ENCODE measurements around the gene EGR2. TPM values are rescaled to one million over a fixed set of nuclear protein-coding genes. Genes with fewer than 3 reads are reported as not detected.

Gene EGR2
- total RNA-seq, 4 donors from 2014 or later, result 0.78 to 14.6 (median 2.9) TPM

DNA sequence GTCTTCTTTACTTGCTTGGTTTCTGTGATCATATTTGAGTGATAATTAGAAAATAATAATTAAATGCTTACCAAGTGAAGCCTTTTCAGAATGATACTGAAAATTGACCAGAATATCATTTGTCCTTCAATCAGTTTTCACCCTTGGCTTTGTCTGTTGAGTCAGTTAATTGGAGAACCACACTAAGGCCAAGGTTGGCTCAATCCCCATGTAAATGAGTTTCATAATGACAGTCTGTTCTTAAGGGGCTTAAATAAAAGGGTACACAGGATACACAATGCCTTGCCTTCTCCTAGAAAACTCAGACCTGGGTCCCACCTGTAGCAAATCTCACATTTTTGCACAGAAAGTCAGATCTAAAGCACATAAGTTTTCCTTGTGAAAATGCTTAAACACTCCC is 31.3 kb upstream of the EGR2 start:
- no peaks in the 10 kb centered on the region for H3K4me1 ChIP-seq
- H3K27me3 ChIP-seq, result no peaks in the 10 kb centered on the region
- no peaks in the 10 kb centered on the region for H3K36me3 ChIP-seq
- intact Hi-C loops (cut with DNase I), result no loop called here
- no peaks in the 10 kb centered on the region for H3K9me3 ChIP-seq
- DNase-seq, result no peak
- no peak overlapping the region for H3K4me3 ChIP-seq (replicated peaks in 1 of 3)
- TF ChIP-seq, protein P1, sequence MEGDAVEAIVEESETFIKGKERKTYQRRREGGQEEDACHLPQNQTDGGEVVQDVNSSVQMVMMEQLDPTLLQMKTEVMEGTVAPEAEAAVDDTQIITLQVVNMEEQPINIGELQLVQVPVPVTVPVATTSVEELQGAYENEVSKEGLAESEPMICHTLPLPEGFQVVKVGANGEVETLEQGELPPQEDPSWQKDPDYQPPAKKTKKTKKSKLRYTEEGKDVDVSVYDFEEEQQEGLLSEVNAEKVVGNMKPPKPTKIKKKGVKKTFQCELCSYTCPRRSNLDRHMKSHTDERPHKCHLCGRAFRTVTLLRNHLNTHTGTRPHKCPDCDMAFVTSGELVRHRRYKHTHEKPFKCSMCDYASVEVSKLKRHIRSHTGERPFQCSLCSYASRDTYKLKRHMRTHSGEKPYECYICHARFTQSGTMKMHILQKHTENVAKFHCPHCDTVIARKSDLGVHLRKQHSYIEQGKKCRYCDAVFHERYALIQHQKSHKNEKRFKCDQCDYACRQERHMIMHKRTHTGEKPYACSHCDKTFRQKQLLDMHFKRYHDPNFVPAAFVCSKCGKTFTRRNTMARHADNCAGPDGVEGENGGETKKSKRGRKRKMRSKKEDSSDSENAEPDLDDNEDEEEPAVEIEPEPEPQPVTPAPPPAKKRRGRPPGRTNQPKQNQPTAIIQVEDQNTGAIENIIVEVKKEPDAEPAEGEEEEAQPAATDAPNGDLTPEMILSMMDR (IDR thresholded peaks at IDR 0.05), result no peak
- TF ChIP-seq POLR2A (IDR thresholded peaks at IDR 0.05), result no peak
- no peak overlapping the region for H3K27ac ChIP-seq

DNA sequence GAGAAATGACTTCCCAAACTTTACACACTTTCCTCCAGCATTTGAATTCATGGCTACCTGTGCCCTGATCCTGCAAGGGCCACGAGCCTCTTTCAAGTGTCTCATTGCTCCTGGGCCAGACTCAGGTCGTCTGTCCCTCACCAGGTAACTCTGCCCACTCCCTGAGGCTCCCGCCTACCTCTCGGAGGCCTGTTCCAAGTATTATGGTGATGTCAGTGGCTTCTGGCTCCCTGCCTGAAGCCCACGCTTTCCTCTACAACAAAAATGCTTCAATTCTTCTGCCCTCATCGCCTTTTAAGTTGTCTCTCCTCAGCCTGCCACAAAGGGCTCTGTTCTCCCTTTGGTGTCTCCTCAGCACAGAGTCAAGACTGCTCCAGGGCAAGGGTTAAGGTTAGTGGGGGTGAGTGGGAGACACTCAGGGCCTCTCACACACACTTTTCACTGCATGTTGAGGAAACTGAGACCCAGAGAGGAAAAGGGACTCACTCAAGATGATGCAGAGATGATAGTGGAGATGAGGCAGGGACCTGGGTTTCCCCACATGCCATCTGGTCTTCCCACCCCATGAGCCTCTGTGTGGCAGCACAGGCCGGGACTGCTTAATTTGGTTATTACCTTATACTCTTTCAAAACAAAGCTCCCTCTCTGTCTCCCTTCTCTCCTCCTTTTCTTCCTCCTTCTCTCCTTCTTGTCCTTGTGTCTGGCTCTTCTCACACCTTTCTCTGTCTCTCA is 28.3 kb upstream of the EGR2 start:
- Histone ChIP-seq H3K36me3 (no peaks in the 10 kb centered on the region), H3K9me3 (no peaks in the 10 kb centered on the region), H3K27me3 (no peaks in the 10 kb centered on the region), H3K4me3 (replicated peaks in 1 of 3) (no peak overlapping the region), H3K27ac (no peak overlapping the region), H3K4me1 (no peaks in the 10 kb centered on the region)
- 76 to 86% methylated on average over 7 of the region's 7 CpGs for WGBS, 2 donors
- TF ChIP-seq, protein P1 (IDR thresholded peaks at IDR 0.05), result no peak
- no peak for TF ChIP-seq POLR2A (IDR thresholded peaks at IDR 0.05)
- no peak for DNase-seq
- intact Hi-C loops (cut with DNase I), result no loop called here

DNA sequence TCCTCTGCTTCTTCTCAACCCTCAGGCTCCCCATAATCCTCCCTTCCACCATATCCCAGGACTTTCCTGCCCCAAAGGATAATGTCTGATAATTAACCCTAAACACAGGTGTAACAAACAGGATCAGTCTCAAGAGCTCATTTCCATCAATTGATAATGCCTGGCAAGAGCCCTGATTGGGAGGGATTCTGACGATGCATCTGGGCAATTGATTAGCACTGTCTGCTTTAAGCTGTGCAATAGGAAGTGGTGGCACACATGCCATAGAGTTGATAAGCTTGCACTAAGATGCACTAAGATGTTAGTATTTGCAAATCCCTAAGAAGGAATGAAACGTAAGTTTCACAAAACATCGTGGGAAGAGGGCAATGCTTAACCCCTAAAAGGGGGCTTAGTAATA is 27.4 kb upstream of the EGR2 start:
- H3K4me3 ChIP-seq (replicated peaks in 1 of 3), result no peak overlapping the region
- 81 to 87% methylated on average over 3 of the region's 3 CpGs for whole genome bisulfite sequencing, 2 donors
- intact Hi-C loops (cut with DNase I), result no loop called here
- TF ChIP-seq POLR2A (IDR thresholded peaks at IDR 0.05), result no peak
- TF ChIP-seq, protein P1 (IDR thresholded peaks at IDR 0.05), result no peak
- H3K36me3 ChIP-seq, result no peaks in the 10 kb centered on the region
- H3K27me3 ChIP-seq, result no peaks in the 10 kb centered on the region
- no peak for DNase-seq
- H3K9me3 ChIP-seq, result no peaks in the 10 kb centered on the region
- no peak overlapping the region for H3K27ac ChIP-seq
- H3K4me1 ChIP-seq, result no peaks in the 10 kb centered on the region

DNA sequence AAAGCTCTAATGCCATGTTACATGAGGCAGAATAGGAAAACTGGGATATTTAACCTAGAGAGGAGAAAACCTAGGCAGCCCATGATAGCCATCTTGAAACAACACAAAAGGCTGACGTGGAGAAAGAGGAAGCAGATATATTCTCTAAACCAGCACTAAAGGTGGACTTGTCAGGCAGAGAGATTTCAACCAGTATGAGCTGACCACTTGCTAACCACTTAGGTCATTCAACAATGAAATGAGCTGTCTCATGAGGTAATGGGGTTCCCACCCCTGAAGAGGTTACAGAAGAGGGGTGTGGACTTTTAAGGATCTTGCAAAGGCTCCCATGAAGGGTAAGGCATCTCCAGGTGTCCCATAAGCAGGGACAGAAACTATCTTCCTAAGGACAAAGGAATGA is 26.8 kb upstream of the EGR2 start:
- WGBS, 2 donors, result 70 to 72% methylated on average over 1 of the region's 1 CpG
- no peak for TF ChIP-seq POLR2A (IDR thresholded peaks at IDR 0.05)
- TF ChIP-seq, protein P1 (IDR thresholded peaks at IDR 0.05), result no peak
- no peaks in the 10 kb centered on the region for H3K4me1 ChIP-seq
- no peaks in the 10 kb centered on the region for H3K36me3 ChIP-seq
- no peak overlapping the region for H3K27ac ChIP-seq
- no peak for DNase-seq
- H3K27me3 ChIP-seq, result no peaks in the 10 kb centered on the region
- H3K4me3 ChIP-seq (replicated peaks in 1 of 3), result no peak overlapping the region
- H3K9me3 ChIP-seq, result no peaks in the 10 kb centered on the region
- intact Hi-C loops (cut with DNase I), result no loop called here

DNA sequence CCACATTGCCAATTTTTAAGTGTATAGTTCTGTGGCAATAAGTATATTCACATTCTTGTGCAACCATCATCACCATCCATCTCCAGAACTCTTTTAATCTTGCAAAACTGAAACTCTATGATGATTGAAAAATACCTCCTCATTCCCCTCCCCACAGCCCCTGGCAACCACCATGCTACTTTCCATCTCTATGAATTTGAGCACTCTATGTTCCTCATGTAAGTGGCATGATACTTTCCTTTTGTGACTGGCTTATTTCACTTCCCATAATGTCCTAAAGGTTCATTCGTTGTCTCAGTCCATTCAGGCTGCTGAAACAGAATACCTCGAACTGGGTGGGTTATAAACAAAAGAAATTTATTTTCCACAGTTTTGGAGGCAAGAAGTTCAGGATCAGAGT is 23.4 kb upstream of the EGR2 start:
- Histone ChIP-seq H3K4me1 (no peaks in the 10 kb centered on the region), H3K36me3 (no peaks in the 10 kb centered on the region), H3K4me3 (replicated peaks in 1 of 3) (no peak overlapping the region), H3K27ac (no peak overlapping the region), H3K27me3 (no peaks in the 10 kb centered on the region), H3K9me3 (no peaks in the 10 kb centered on the region)
- no peak for DNase-seq
- intact Hi-C loops (cut with DNase I), result no loop called here
- 84 to 87% methylated on average over 2 of the region's 2 CpGs for WGBS, 2 donors
- TF ChIP-seq, protein P1 (IDR thresholded peaks at IDR 0.05), result no peak
- no peak for TF ChIP-seq POLR2A (IDR thresholded peaks at IDR 0.05)

Data from thyroid gland (tissue), 4 donors.